Activated CD4-positive, alpha-beta T cell treated with anti-CD3 and anti-CD28 coated beads for 4 hours (primary cell): ENCODE results near the gene EVI5.

Experiments
- DNase-seq, 2 donors: peaks; one replicate each; pipeline ENCODE4 v3.0.0-alpha.2; 2020

The EVI5 gene

DNA sequence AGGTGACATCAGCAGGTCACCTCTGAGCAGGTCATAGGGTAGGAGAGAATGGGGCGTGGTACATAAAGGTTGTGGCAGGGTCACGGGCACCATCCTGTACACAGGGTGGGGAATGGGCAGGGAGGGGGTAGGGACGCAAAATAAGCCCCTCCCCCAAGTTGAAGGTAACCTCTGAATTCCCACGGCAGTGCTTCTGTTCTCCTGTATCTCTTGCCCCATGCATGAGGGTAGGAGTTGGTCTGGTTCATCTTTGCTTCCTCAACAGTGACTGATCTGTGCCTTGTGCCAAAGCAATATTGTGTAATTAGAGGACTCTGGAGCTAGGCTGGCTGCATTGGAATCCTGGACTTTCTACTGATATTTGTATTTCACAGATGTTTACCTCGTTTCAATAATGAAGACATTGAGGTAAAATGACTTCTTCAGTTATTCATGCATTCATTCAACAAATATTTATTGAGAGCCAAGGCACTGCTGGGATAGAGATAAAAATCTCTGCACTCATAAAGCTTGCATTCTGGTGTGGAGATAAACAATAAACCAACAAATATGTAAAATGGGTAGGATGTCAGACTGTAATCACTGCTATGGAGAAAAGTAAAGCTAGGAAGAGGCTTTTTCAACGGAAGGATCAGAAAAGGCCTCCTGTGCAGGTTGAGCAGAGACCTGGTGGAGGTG, 279.8 kb downstream of the EVI5 start:
- DNase-seq = no peak

DNA sequence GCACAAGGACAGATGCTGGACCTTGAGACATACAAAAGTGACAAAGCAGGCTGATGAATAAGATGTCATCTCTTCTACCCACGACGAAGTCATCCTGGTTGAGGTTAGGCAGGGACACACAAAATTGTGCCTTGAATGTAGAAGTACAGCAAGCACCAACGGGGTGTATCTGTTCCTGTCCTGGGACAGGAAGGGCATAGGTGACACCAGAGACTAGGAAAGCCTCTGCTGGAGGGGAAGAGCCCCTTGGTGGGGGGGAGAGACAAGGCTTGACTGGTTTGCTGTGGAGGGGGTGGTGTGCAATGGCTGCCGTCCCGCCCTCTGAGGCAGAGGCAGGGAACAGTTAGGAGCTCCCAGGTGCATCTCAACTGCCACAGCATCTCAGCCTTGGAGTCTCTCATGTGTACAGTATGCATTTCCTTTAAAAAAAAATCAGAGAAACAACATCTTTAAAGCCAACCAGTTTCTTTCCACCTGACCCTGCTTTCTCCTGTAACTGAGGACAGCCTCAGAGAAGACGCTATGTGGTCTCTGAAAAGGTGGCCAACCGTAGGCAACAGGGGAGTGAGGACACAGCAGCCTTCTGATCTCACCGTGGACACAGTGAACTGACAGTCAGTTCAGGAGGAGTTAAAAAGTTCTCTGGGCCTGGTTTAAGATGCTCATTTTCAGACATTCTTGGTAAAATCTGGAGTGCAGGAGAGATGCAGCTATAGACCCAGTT, 280.5 kb downstream of the EVI5 start:
- DNase-seq = no peak

DNA sequence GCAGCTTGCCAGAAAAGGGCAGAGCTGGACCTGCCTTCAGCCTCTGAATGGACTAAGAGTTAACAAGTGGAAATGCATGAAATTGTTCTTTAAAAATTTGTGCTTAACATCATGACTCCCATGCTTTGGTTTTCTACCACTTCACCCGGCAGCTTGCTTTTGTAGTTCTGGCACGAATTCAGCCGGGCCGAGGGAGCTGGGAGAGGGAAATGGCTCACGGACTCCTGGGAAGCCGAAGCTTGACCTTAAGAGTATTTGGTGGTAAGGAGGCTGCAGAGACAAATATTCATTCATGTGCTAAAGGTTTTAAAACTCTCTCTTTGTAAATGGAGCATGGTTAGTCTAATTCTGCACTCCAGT, 281.0 kb downstream of the EVI5 start:
- DNase-seq = no peak

DNA sequence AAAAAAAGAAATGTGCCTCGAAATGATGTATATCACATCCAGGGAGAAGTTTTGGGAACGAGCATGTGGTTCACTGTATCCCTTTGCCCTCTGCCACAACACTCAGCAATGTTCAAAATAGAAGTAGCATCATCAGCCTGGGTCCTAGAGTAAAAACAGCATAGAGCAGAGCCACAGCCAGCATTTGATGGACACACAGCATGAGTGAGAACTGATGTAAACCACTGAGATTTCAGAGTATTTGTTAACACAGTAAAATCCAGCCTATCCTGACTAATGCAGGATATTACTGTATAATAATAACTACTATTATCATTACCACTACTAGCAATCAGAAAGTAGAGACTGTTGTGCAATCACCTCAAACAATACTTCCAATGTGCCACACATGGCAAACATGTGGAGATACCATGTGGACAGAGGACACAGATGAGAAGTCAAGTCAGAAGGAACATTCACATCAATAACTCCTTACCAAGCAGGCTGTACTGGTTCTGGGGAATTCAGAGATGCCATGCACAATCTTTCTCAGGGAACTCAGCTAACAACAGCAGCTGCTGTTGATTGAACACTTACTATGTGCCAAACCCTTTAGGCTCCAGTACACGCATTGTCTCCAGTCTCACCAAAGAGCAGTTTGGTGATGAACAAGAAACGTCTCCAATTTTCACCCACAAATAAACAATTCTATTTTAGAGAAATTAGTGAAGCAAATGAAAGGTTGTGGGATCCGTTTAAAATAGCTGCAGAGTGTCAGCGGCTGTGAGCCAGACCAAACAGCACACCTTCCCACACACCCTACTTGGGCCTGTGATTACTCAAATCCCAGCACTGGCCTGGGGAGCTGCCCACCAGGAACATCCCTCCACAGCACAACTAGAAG, 281.6 kb downstream of the EVI5 start:
- DNase-seq = no peak

DNA sequence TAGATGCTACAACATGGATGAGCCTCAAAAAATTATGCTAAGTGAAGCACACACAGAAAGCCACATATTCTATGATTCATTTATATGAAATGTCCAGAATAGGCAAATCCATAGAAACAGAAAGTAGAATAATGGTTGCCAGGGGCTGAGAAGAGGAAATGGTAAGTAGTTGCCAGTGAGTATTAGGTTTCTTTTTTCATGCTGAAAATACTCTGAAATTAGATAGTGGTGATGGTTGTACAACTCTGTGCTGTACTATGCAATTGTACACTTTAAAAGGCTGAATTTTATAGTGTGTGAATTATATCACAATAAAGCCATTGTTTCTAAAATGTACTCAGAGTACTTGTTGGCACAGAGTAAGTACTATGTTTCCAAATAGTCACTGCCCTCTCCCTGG, 282.7 kb downstream of the EVI5 start:
- DNase-seq = no peak

DNA sequence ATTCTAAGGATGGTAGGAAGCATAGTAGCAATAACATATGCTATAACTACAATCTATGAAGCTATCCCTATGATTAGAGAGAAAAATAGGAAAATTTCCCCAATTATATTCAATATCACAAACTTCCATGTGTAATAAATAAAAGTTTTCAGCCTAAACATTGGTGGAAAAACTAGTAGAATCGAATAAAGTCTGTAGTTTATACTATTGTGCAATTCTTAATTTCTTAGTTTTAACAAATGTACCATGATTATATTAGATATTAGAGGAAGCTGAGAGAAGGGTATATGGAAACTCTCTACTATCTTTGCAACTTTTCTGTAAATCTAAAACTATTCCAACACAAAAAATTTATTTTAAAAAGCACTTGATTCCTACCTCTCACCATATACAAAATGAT, 284.4 kb downstream of the EVI5 start:
- DNase-seq = no peak

- DNase-seq = no peak
These were observed 289.4 kb downstream of the EVI5 start for GRCh38 chr1:92495392-92496063.

- DNase-seq = no peak
These were observed 290.3 kb downstream of the EVI5 start for GRCh38 chr1:92494485-92495141.

DNA sequence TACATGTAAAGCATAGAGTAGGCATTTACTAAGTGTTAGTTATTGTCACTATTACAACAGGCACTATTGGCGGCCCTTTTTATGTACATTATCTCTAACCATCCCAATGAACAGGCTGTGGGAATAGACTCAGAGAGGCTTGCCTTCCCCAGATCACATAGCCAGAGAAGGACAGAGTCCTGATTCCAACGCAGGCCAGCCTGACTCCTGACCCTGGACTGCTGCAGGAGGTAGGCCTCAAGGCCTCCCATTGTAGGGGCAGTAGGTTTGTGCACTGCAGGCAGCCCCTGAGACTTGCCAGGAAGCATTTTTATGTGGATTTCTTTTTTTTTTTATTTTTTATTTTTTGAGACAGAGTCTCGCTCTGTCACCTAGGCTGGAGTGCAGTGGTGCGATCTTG, 291.8 kb downstream of the EVI5 start:
- no peak for DNase-seq

- no peak for DNase-seq
These were observed 296.1 kb downstream of the EVI5 start for GRCh38 chr1:92488832-92489231.

- DNase-seq = no peak
These were observed 296.5 kb downstream of the EVI5 start for GRCh38 chr1:92488416-92488815.

- DNase-seq = no peak
These were observed 297.8 kb downstream of the EVI5 start for GRCh38 chr1:92487078-92487605.

- DNase-seq = peak; percentile 63 to 73
These were observed 298.4 kb downstream of the EVI5 start, which contains the start of gene GFI1 for GRCh38 chr1:92486251-92487077. GFI1 (minus strand) TSS chr1:92486925; CDS start chr1:92483487, 3,438 bp downstream.

GRCh38 chr1:92485381-92486250, 299.3 kb downstream of the EVI5 start:
- peak; percentile 89 to 93 for DNase-seq

GRCh38 chr1:92484472-92485380, 300.2 kb downstream of the EVI5 start:
- DNase-seq = peak; percentile 78 to 79

DNA sequence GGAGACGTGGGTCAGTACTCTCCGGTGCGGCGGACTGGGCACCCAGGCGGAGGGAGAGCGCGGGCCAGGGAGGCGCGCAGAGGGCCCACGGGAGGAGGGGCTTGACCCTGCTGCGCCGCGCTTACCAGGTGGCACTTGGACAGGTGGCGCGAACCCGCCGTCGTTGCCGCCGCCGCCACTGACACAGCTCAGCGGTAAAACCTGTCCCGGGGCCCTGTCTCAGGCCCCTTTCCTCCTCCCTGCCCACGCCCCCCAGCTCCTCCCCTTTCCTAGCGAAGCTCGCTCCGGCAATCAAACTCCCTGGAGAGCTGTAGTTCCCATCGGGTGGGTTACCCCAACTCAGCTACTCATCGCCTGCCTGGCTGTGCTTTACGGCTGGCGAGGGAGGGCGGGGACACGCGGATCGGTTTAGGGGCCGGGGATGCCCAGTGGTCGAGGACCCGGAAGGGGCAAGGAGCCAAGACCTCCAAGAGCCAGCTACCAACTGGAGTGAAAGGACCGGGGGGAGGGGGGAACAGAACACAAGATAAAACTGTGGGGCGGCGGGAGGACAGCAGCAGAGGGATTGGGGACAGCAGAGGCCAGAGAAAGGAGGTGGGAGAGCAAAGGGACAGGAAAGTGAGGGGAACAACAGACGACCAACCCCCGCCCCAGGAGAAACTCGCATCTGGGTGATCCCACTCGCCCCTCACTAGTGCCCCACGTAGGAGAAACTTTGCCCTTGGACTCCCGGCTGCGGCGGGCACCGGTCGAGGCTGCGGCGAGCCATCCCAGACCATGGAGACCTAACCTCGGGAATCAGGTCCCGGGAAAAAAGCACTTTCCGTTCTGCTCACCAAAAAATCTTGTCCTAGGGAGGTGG, 301.1 kb downstream of the EVI5 start:
- DNase-seq = peak; percentile 75 to 77

- DNase-seq = peak; percentile 38 to 41
These were observed 302.0 kb downstream of the EVI5 start for GRCh38 chr1:92482665-92483609.
